Right hindlimb (tissue), 1 donor: ENCODE measurements around the gene ACSS1.

Source experiments
- DNase-seq: peaks from one replicate; pipeline ENCODE4 v3.0.0-alpha.2; 2018

ACSS1 gene

DNA sequence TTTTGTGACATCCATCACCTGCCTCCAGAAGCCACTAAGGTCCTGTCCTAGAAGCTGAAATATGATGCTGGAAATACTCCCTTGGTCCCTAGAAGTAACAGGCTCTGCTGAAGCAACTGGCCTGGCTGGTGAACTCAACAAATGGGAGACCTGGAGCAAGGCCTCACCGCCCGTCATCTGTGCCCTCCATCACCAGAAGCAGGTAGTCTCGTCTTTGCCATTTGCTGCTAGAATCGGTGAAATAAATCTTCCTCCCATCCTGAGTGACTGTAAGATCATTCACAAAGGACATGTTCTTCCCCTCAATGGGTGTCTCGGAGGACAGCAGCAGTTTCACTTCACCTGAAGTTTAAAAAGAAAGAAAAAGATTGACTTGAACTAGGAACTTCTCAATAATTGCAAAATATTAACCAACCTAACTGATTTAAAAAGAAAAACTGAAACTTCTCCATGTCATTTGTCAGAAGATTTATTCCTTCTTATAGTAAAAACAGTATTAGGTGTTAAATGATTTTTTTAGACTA lies 87.8 kb downstream of the ACSS1 start:
- DNase-seq = no peak

DNA sequence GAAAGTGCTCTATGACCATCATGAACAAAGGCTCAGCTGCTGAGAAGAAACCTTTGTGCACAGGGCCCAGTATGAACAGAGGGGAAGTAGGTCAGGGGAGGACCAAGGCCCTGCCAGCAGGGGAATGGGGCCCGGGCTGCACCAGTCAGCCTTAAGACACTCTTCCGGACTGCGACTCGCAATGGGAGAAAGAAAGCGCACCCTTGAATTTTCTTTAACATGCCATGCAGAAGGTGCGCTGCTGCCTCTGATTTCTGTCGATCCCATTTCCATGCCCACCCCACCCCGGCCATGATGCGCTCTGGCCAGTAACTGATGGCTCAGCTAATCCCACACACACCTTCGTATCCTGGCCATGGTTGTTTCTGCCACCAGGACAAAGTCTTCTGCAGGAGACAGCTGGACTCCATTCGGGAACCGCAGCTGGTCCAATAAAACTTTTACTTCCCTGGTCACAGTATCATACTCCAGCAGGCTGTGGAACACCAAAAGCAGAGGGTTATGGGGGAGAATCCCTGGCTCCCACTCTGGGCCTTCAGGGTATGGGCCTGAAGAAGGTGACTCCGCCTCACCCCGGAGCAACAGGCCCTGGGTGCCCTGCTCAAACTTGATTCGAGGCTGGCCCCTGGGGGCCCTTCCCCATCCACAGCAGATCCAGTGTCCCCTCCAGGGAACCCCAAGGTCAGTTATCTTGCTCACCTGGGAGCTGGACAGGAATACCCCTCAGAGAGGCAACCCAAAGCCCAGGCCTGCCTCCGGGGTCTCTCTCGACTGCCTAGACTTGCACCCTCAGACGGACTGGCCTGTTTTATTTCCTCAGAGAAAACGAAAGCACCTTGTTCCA lies 88.5 kb downstream of the ACSS1 start:
- no peak for DNase-seq

- no peak for DNase-seq
Measured at GRCh38 chr20:24968278-24968800, 89.6 kb downstream of the ACSS1 start.

GRCh38 chr20:24966317-24967012 lies 91.5 kb downstream of the ACSS1 start:
- DNase-seq = no peak

GRCh38 chr20:24965065-24965919 lies 92.6 kb downstream of the ACSS1 start:
- DNase-seq = no peak

DNA sequence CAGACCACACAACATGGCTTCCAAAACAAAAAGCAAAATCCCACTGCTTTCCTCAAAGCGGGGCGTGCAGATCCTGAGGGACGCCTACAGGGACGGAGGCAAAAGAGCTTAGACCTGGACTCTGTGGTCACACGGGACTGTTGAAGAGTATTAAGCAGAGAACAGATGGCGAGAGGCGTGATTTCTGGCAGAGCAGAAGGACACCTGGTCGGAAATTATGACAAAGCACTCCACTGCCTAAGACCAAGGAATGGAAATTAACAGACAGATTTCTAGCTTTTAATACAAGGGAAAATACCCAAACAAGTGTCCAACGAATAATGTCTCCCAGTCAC lies 93.5 kb downstream of the ACSS1 start:
- DNase-seq = peak; percentile 73

GRCh38 chr20:24963672-24964505 lies 94.0 kb downstream of the ACSS1 start:
- DNase-seq = no peak

- DNase-seq = no peak
Measured at GRCh38 chr20:24962510-24962909, 95.4 kb downstream of the ACSS1 start.

DNA sequence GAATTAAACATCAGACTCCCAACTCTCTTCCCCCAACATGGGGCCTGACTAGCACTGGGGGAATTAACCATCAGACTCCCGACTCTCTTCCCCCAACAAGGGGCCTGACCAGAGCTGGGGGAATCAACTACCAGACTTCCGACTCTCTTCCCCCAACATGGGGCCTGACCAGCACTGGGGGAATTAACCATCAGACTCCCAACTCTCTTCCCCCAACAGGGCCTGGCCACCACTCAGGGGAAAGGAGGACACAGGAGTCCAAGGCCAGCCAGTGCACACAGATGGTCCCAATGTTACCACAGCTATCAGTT lies 95.8 kb downstream of the ACSS1 start:
- no peak for DNase-seq

GRCh38 chr20:24961384-24962181 lies 96.4 kb downstream of the ACSS1 start:
- DNase-seq = no peak

- DNase-seq = no peak
Measured at GRCh38 chr20:24960861-24961260, 97.1 kb downstream of the ACSS1 start.

GRCh38 chr20:24960302-24960801 lies 97.6 kb downstream of the ACSS1 start:
- DNase-seq = no peak

DNA sequence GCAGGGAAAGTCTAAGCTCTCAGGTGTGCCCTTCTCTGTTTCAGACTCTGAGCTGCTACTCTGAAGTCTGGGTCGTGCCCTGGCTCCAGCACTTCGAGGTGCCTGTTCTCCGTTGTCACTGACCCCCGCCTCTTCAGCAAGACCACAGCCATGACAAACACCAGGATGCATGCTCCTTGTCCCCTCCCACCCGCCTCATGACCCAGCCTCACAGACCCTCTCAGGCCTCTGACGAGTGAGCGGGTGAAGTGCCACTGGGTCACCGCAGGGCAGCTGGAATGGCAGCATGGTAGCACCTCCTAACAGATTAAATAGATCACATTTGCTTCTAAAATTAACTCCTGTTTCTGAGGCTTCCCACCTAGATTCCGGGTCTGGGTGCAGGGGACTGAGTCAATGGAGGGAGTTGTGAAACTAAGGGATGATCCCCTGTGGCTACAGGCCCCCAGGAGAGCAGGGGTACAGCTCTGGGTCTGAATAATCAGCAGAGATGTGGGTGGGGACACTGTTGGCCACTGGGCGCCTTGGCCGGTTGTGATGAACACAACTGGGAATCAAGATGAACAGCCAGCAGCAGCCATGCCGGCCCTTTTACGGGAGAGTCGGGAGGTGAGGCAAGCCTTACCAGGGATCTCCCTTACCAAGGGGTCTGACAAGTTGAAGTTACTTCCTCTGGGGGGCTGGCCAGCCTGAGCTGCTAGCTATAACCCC lies 98.2 kb downstream of the ACSS1 start:
- no peak for DNase-seq

GRCh38 chr20:24958506-24959385 lies 99.2 kb downstream of the ACSS1 start:
- DNase-seq = no peak

DNA sequence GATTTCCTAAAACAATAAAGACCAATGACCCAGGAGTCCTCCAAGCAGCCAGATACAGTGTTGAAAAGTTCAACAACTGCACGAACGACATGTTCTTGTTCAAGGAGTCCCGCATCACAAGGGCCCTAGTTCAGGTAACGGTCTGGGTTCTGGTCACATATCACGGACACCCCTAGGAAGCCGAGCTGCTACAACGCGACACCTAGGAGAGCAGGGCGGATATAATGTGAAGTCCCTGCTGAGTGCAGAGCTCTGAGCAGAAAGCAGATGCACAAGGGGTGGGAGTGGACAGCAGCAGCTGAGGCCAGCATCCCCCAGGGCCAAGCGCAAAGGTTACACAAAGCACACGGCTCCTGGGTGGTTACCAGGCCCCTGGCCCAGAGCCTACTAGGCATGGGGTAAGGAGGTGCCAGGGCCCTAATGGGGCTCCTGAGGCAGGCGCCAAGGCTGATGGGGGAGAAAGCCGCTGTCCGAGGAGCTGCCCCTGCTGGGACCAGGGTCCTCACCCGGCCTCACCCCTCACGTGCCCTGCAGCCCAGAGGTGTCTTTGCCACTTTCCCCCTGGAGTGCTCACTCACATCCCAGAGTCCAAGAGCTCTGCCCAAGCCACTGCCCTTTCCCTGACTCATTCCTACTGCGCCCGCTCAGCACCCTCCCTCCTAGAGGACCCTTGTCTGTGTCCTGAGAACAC lies 100.5 kb downstream of the ACSS1 start:
- no peak for DNase-seq
